ENCODE results near the gene ERG28. TPM values are rescaled to one million over a fixed set of nuclear protein-coding genes. Genes with fewer than 3 reads are reported as not detected.

ERG28 gene
- total RNA-seq, 1 donor from 2014 or later, result 16.2 TPM

- Histone ChIP-seq H3K4me3 (ENCODE audit: low read depth, low read length) (no peak overlapping the region), H3K27me3 (ENCODE audit: control insufficient read depth, insufficient read depth, low read length) (no peaks in the 10 kb centered on the region), H3K36me3 (ENCODE audit: control insufficient read depth, insufficient read depth, low read length) (no peaks in the 10 kb centered on the region)
- DNase-seq (ENCODE audit: low read depth), result no peak
- no peak for TF ChIP-seq CTCF (IDR thresholded peaks at IDR 0.05; ENCODE audit: insufficient read depth, low read length, poor library complexity, severe bottlenecking)
Measured at GRCh38 chr14:75690010-75690409, 29.3 kb upstream of the ERG28 start.

- H3K4me3 ChIP-seq (ENCODE audit: low read depth, low read length), result no peak overlapping the region
- no peaks in the 10 kb centered on the region for H3K36me3 ChIP-seq (ENCODE audit: control insufficient read depth, insufficient read depth, low read length)
- TF ChIP-seq CTCF (IDR thresholded peaks at IDR 0.05; ENCODE audit: insufficient read depth, low read length, poor library complexity, severe bottlenecking), result no peak
- no peaks in the 10 kb centered on the region for H3K27me3 ChIP-seq (ENCODE audit: control insufficient read depth, insufficient read depth, low read length)
- DNase-seq (ENCODE audit: low read depth), result no peak
Measured at GRCh38 chr14:75689012-75689411, 28.3 kb upstream of the ERG28 start.

- no peaks in the 10 kb centered on the region for H3K36me3 ChIP-seq (ENCODE audit: control insufficient read depth, insufficient read depth, low read length)
- no peak overlapping the region for H3K4me3 ChIP-seq (ENCODE audit: low read depth, low read length)
- no peak for DNase-seq (ENCODE audit: low read depth)
- H3K27me3 ChIP-seq (ENCODE audit: control insufficient read depth, insufficient read depth, low read length), result no peaks in the 10 kb centered on the region
- TF ChIP-seq CTCF (IDR thresholded peaks at IDR 0.05; ENCODE audit: insufficient read depth, low read length, poor library complexity, severe bottlenecking), result no peak
Measured at GRCh38 chr14:75685910-75686309, 25.2 kb upstream of the ERG28 start.

- peak; percentile 7 for TF ChIP-seq CTCF (IDR thresholded peaks at IDR 0.05; ENCODE audit: insufficient read depth, low read length, poor library complexity, severe bottlenecking)
- DNase-seq (ENCODE audit: low read depth), result no peak
- H3K27me3 ChIP-seq (ENCODE audit: control insufficient read depth, insufficient read depth, low read length), result no peaks in the 10 kb centered on the region
Measured at GRCh38 chr14:75675265-75675960, 14.7 kb upstream of the ERG28 start.

GRCh38 chr14:75673345-75674035 lies 12.8 kb upstream of the ERG28 start:
- H3K36me3 ChIP-seq (ENCODE audit: control insufficient read depth, insufficient read depth, low read length), result no peaks in the 10 kb centered on the region
- TF ChIP-seq CTCF (IDR thresholded peaks at IDR 0.05; ENCODE audit: insufficient read depth, low read length, poor library complexity, severe bottlenecking), result no peak
- DNase-seq (ENCODE audit: low read depth), result no peak
- H3K4me3 ChIP-seq (ENCODE audit: low read depth, low read length), result no peak overlapping the region
- H3K27me3 ChIP-seq (ENCODE audit: control insufficient read depth, insufficient read depth, low read length), result no peaks in the 10 kb centered on the region

More at GRCh38 chr14:75675265-75675960, 14.7 kb upstream of the ERG28 start:
- Histone ChIP-seq H3K4me3 (ENCODE audit: low read depth, low read length) (no peak overlapping the region), H3K36me3 (ENCODE audit: control insufficient read depth, insufficient read depth, low read length) (no peaks in the 10 kb centered on the region)
